A172 (cell line): ENCODE data around the gene CNTNAP5. TPM values are rescaled to one million over a fixed set of nuclear protein-coding genes. Genes with fewer than 3 reads are reported as not detected.

Experiments used
- DNase-seq: peaks from one replicate; pipeline ENCODE4 v3.0.0-alpha.2; 2015; ENCODE audit warnings: low spot score
- total RNA-seq: library from RNA; depleted of rRNA; stranded (reverse); fragments of >200 nt; shearing (Covaris generic); gene quantifications from 2 replicates; pipeline ENCODE4 v1.2.3, GENCODE V29; 2014

Gene CNTNAP5
- total RNA-seq, 1 experiment from 2014 or later: not detected

DNA sequence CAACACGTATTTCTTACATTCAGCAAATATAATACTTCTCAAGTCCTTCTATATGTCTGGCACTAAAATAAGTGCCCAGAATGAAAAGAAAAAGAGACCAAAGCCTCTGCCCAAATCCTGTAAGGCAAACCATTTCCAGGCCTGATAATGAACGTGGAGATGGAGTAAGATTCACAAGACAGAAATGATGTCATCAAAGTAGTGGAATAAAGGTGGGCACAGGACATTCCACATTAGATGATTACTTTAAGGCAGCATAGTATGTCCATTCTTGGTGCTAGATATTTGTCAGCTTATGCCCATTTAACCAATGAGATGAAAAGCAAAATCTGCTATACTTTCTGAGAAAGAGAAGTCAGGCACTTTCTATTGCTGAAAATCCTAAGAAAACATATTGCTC lies 38.5 kb downstream of the CNTNAP5 start:
- DNase-seq: no peak

DNA sequence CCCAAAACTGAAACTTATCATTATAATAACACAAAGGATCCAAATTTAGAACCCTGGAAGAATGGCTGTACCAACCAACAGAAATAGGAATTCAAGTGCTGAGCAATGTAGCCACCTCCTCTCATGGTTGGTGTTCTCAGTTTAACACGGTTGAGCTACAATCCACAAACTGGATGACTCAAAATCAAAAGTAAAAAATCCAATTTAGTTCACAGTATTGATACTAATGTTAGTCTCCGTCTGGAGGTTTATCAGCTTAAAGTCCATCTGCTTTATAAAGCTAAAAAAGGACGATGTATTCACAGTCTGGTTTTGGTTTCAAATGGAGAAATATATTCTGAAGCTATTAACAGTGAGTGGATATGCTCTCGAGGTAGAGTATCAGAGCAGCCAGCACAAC lies 40.5 kb downstream of the CNTNAP5 start:
- no peak for DNase-seq

DNA sequence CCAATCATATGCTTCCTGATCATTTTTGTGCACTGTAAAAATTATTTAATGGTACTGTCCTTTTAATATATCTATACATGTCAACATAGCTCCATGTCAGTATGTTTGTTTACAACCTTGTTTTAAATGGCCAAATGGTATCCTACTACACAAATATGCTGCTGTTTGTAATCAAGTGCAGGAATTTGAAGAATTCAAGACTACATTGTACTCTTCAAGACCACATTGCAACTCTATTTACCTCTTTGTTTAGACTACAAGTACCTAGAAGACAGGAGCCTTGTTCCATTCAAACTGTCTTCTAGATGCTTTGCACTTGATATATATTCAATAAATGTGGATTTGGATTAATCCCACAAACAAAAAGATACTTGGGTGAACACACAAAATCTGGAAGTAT lies 41.7 kb downstream of the CNTNAP5 start:
- DNase-seq: no peak

DNA sequence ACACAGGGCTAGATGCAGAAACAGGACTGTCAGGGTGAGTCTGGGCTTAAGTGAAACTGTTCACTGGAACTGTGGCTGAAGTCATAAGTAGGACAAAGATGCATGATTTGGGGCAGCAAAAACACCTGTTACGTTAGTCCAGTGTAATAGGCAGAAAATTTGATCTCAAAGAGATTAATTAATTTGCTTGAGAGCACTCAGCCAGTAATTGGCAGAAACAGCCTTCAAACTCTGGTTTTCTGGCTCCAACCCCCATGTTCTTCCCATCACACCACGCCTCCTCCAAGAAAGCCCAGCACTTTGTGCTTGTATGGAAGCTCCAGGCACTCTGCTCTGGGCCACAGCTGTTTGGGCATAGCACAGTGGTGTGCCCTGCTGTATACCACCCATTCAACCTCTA lies 54.0 kb downstream of the CNTNAP5 start:
- DNase-seq: no peak

DNA sequence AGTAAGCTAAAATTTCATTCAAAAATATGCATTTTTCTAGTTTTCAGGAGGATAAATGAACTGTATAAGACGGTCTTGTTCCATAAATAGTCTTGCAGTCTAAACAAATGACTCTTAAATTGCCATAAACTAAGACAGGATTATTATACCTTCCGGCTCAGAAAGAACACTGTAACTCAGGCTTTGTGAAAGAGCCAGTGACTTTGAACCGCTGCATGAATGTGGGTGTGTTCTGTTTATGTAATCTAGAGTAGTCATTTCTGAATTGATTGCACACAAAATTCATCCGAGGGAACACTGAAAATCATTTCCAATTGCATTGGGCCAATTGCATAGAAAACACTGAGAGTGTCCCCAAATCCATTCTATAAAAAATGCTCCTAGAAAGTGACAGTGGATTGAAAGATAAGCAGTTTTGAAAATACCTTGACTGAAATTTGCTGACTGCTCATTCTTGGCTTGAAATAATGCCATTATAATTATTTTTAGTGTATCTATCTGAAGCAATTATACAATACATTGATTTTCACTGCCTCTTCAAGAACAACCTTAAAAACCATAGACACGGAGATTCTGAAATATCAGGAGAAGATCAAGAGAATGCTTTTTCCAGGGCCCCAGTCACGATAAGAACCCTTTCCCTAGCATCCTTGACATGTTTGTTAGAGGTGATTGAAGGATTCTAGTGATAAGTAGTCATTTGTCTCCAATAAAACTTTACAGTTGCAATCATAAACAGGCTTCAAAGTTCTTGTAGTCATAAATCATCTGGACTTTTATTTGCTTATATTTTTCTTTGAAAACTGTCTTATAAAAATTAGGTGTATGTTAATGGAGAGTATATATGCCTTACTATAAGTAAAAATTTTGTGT lies 55.4 kb downstream of the CNTNAP5 start:
- DNase-seq: no peak

DNA sequence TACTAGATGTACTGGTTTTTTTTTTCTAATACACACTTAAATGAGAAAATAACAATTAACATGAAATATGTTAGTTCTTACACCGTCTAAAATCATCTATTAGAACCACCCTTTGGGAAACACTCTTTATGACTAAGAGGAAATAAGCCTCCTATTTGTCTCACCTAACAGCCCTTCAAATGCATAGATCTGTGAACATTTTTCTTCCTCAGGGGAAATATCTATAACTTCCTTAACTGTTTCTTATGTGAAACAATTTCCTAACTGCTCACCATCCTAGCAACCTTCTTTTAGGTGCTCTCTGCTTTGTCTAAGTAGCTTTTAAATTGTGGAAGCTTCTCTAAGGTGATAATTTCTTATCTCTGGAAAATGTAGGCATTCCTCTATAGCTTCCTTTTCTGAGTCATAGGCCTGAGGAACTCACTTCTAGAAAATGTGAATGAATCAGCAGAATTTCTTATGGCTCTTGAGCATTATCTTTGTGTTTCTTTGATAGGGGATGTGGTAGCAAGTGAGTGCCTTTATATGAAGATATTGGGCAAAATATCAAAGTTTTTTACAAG lies 56.1 kb downstream of the CNTNAP5 start:
- DNase-seq: no peak

DNA sequence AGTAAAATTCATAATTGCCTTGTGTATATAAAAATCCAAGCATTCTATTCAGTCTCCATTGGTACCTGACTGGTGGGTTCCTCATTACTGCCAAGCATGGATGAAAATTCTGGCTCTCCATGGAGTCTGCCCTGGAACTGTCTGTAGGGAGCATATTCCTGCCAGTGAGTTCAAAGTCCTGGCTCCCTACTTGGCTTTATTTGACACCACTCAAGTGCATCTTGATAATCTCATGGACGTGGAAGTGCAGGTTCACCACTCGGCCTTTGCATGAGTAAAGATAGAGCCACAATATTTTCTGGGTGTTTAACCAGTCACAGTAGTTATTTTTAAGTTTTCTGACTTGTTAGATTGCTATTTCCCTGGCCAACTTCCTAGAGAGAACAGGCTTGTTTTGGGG lies 63.5 kb downstream of the CNTNAP5 start:
- no peak for DNase-seq

DNA sequence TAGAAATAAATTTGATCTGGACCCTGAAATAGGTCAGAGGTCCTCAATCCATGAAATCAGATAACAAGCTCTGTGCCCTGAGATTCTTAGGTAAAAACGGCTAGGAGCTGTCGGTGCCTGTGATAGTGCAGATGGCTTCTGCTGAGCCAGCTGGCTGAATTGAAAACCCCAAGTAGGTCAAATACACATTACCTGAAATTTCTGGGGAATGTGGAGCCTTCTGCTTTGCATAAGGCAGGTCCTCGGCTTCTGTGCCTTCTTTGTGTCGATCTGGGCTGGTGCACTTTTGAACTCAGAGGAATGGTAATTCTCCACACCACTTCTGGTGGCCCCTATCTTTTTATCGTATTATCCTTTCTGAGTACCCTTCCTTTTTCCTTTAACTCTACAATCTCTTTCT lies 66.6 kb downstream of the CNTNAP5 start:
- no peak for DNase-seq

DNA sequence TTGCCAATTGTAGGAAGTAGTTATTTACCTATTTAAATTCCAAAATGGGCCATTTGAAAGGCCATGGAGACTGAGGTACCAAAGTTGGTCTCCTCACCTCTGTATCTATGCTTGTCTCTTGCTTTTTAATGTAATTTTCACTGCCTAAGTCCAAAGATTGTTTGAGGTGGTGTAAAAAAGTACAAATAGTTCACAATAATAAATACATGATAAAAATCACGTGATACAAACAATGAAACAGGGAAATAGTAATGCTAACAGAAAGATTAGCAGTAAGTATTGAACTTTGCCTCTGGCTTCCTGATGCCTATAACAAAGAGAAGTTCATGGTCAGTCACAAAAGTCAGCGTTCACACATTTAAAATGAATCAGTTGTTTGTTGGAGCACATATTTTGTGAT lies 67.6 kb downstream of the CNTNAP5 start:
- DNase-seq: no peak

DNA sequence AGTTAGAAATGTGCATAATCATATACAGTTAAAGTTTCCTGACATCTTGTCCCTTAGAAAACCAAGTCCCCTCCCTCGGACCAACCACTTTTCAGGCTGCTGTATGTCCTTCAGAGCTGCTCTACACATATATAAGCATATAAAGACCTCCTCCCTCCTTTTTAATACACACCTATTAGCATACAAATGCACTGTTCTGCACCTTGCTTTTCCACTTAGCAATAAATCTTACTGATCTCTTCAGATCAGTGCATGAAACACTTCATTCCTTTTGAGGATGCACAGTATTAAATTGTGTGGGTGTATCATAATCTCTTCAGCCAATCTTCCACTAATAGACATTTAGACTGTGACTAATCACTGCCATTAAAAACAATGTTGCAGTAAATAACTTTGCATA lies 79.8 kb downstream of the CNTNAP5 start:
- no peak for DNase-seq

DNA sequence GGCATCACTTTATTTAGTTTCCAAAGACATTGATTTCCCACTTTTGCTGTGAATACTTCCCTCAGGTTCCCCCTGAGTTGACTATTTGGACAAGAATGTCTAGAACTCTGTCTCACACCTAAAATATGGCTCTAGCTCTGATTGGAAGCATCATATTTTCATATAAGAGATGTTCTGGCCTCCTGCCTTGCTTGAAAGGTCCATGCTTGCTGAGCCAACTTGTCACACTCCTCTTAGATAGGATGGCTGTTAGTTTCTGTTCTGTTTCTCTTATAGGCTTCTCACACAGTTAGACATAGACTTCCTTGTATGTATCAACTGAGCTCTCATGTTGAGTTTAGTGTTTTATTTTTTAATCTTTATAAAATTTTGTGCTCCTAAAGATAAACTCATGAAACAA lies 87.1 kb downstream of the CNTNAP5 start:
- no peak for DNase-seq

DNA sequence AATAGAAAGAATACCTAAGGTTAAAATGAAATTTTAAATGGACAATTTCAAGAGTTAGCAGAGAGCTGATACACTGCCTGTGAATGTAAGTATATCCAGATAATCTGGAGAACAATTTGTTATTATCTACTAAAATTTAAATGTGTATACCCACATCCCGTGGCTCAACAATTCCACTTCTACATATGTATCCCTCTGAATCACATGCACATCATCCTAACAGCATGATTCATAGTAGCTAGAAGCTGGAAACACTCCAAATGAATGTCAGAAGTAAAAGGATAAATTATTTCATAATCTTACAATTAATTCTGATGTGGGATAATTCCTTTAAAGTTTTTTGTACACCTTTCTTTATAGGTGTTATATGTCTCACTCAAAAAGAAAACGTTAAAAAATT lies 87.9 kb downstream of the CNTNAP5 start:
- no peak for DNase-seq

DNA sequence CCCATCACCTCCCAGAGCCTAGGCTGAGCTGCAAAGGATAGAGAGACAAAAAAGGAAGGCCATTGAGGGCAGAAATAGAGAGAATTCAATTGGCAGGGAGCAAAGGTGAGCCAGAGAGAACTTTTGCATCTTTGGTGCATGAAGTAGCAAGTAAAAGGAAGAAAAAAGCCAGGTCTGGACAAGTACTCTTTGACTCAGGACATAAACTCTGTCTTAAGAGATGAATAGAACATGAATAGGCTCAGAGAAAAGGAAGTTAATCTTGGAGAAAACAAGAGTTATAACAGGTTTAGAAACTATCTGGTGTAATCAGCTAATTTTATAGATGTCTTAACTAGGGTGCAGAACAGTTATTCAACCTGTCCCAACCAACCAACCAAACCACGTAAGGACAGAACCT lies 95.2 kb downstream of the CNTNAP5 start:
- no peak for DNase-seq

DNA sequence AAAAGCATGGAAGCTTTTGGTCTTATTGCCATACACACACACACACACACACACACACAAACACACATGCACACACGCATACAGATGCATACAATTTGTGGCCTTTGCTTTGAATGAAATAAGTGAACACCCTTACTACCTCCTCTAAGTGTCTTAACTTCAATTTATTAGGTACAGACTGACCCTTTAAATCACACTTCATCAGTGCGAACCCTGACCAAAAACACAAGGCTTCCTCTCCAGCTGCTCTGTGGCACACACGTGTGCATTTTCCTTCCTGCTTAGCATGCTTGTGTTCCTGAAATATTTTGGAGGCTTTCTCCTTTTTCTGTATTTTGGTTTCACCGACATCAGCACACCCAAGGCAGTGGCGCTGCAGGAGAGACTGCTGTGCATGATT lies 96.0 kb downstream of the CNTNAP5 start:
- DNase-seq: no peak

DNA sequence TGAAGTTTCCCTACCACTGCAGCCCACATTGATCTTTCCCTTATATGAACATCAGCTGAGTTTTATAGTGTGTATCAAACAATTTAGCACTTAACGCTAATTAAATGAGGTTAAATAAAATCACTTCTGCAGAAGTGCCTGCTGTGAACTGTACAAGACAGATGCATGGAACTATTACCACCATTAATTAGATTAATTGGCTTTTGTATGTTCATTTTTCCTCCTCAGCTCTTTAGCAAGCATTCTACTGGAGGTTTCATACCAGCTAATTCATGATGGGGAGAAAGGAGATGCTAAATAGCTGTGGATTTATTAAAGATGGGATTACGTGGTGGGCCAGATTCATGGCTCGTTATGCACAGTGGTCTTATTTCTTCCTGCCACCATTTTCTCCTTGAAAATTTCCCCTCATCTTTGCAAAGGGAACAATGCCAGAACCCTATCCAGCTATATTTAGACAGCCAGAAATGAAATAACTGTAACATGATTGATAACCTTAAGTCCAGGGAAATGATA lies 96.7 kb downstream of the CNTNAP5 start:
- no peak for DNase-seq

DNA sequence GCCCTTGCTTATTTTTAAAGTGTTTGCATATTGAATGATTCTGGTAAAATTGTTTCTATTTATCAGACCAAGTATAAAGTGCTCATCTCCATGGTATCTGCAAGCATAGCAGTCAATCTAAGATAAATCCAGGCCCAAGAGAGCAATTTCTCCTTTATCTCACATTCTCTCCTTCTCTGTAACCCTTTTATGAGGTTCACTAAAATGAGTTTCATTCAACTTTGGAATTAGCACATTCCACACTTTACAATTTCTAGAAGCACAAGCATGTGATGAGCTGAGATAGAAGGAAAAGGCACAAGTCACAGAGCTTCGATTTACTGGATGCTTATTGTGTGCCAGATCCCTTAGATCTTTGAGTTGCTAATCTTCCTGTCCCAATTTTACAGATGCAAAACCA lies 97.3 kb downstream of the CNTNAP5 start:
- no peak for DNase-seq

DNA sequence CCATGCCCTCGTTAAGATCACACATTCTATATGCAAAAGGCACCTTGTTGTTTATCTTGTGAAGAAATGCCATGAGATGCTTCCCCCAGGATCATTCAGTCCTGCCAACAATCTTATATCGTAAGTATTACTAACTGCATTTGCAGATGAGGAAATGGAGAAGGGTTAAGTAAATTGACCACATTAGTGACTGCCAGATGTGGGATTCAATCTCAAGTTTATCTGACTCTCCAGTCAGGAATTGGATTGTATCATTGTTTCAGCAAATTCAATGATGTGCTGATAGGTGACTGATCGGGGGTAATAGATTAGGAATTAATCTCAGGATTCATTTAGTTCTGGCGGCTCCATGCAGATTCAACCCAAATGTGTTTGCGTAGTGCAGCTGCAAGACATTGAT lies 106.2 kb downstream of the CNTNAP5 start:
- no peak for DNase-seq

DNA sequence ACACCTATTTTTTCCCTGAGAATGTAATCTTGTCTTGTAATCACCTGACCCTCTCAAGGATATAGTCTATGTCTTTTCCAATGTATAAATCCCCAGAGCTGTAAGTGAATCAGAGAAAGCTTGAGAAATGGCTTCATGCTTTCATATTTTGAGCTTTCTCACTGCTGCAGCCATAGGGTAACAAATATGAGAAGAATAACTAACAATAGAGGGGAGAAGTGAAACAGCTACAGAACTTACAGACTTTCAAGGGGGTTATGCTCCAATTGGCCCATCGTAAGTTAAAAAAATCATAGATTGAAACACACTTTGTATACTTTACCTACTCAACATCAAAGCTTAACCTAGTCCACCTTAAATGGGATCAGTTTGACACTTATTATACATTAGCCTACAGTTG lies 111.0 kb downstream of the CNTNAP5 start:
- DNase-seq: no peak

DNA sequence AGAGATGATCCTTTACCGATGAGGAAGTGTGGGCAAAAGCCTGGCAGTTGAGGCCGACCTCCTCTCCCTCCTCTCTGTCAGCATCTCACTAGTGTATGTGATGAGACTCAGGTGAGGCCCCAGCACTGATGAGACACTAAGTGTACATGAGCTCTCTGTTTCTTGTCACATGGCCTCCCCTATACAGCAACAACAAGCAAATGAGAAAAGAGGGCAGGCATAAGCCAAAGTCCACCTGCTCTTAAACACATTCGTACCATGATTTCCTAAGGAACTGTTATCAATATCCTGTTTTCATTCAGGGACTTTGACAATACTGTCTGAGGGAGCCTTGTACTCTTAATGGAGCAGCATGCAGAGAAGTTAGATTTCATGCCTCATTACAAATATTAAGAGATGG lies 113.0 kb downstream of the CNTNAP5 start:
- no peak for DNase-seq

DNA sequence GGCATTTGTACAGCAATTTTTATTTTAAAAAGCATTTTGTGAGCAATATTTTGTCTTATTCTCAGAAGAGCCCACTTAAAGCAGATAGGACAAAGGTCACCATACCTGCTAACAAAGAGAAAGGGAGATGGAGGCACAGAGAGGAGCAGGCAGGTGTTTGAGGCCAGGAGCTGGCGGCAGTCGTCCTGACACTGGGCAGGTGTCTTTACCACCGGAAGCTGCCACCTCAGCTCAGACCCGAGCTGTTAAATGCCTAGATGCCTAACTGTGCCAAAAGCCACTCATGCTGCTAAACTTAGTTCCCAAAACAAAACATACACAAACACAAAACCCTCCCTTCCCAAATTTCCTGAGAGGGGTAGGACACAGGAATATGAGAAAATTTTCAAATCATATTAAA lies 120.9 kb downstream of the CNTNAP5 start:
- no peak for DNase-seq

DNA sequence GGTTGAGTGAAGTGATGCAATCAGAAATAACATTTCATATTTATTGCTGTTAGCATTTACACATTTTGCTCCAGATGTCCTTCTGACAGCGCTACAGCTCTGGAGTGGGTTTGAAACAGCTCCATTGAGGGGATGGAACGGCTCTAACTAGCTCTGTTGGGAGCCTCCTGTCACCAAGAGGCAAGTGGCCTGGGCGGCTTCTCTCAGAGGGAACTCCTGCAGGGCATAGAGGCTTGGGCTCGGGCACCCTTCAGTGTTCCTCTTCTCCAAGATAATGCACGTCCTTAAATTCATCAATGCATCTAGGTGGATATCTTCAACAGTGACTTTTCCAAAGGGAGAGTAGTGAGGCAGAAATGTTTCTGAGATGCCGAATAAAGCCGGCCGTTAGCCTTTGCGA lies 122.5 kb downstream of the CNTNAP5 start:
- no peak for DNase-seq

DNA sequence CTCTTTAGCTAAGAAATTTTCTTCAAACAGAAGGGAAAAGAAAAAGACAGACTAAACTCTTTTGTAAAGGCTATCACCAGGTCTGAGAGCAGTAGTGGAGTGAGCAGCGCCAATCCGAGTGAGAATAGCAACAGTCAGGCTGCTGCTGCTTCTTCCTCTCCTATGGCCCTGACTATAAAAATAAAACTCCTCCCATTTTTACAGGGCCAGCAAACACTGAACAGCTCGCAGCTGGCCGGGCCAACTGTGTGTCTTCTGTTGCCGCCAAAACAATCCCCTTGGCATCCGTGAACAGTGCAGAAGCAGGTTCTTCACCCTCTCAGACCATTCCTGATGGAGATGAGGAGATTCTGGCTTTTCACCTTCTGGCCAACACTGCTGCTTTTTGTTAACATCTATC lies 124.5 kb downstream of the CNTNAP5 start:
- DNase-seq: no peak

DNA sequence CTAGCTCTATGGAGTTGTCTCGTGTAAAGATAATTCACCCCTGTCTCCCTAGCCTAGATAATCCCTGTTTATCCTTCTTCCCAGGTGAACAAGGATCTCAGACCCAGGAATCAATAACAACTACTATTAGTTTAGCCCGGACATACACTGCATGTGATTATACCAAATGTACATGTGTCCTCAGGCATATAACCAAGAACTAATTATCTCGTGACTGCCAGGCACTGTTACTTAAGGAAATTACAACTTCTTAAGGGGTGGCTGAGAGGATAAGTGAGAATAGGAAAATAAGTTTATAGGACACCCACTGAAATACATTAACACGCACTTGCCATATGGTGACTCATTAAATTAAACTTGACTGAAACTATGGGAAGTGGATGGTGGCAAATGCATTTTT lies 126.6 kb downstream of the CNTNAP5 start:
- DNase-seq: no peak

DNA sequence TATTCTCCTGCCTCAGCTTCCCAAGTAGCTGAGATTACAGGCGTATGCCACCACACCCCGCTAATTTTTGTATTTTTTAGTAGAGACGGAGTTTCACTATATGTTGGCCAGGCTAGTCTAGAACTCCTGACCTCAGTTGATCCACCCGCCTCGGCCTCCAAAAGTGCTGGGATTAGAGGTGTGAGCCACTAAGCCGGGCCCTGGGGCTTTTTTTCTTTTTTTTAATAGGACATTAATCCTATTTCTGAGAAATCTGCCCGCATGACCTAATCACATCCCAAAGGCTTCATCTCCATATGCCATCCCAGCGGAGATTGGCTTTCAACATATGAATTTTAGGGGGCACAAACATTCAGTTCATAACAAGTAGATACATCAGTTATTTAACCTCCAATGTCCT lies 128.6 kb downstream of the CNTNAP5 start:
- DNase-seq: no peak
